PC-9 (cell line): ENCODE measurements around the gene TOM1.

Experiments used
- CTCF ChIP-seq: fragments of 200-600 bp; sonication (generic); conservative IDR thresholded peaks from 2 replicates; pipeline ENCODE4 v1.6.1; 2017; ENCODE audit warnings: mixed run types, antibody characterized with exemption, mild to moderate bottlenecking, moderate library complexity
- EZH2 ChIP-seq: fragments of 200-600 bp; sonication (generic); IDR thresholded peaks from 2 replicates; pipeline ENCODE4 v1.8.0; 2017; ENCODE audit warnings: antibody characterized with exemption, low read depth

GRCh38 chr22:35394011-35394312, 94.3 kb downstream of the TOM1 start:
- TF ChIP-seq CTCF (no peak), EZH2 (no peak)
